Tibial nerve (tissue), 4 donors: ENCODE results near the gene GMDS. TPM values are rescaled to one million over a fixed set of nuclear protein-coding genes. Genes with fewer than 3 reads are reported as not detected.
A peak's percentile ranks its signal among the peaks of the same experiment; 100 is the strongest.

Experiments used
- DNase-seq, 2 donors: peaks; one replicate each; pipeline ENCODE4 v3.0.0-alpha.2; 2019; ENCODE audit warnings: low spot score in 2 of 2
- H3K27ac ChIP-seq, 4 donors: fragments of 200-600 bp; sonication (generic) in 3 of 4; one replicate each; pipeline ENCODE4 v1.5.1; 2017 to 2019; ENCODE audit warnings: mild to moderate bottlenecking in 1 of 4
- H3K27me3 ChIP-seq, 2 donors: fragments of 200-600 bp; sonication (generic) in 1 of 2; one replicate each; pipeline versions ENCODE4 v1.5.1 to v1.6.0; 2017 to 2019
- H3K36me3 ChIP-seq, 3 donors: fragments of 200-600 bp; sonication (generic); one replicate each; pipeline ENCODE4 v1.5.1; 2018 to 2019
- H3K4me1 ChIP-seq, 4 donors: fragments of 200-600 bp; sonication (generic) in 3 of 4; one replicate each; pipeline ENCODE4 v1.5.1; 2017 to 2019
- H3K4me3 ChIP-seq, 4 donors: fragments of 200-600 bp; sonication (generic) in 3 of 4; one replicate each; pipeline ENCODE4 v1.5.1; 2017 to 2019; ENCODE audit warnings: mild to moderate bottlenecking in 1 of 4, moderate library complexity in 1 of 4
- H3K9me3 ChIP-seq, 4 donors: fragments of 200-600 bp; sonication (generic) in 3 of 4; one replicate each; pipeline ENCODE4 v1.5.1; 2017 to 2019
- CTCF ChIP-seq, 5 experiments: fragments of 200-600 bp in 3 of 5; fragments of 450-650 bp in 2 of 5; sonication (generic) in 3 of 5; IDR thresholded peaks; one replicate each; pipeline ENCODE4 v1.5.1; 2016 to 2019; ENCODE audit warnings: antibody characterized with exemption in 5 of 5, mild to moderate bottlenecking in 3 of 5, moderate library complexity in 2 of 5
- EP300 ChIP-seq, 2 donors: sonication (generic); formaldehyde crosslinking; IDR thresholded peaks; one replicate each; pipeline ENCODE4 v1.6.1; 2017; ENCODE audit warnings: antibody characterized with exemption in 2 of 2, mild to moderate bottlenecking in 1 of 2
- POLR2A ChIP-seq, 2 donors: fragments of 450-650 bp; IDR thresholded peaks; one replicate each; pipeline ENCODE4 v1.6.1; 2017; ENCODE audit warnings: antibody characterized with exemption in 2 of 2, mild to moderate bottlenecking in 2 of 2, moderate library complexity in 2 of 2
- WGBS, 2 donors: methylation state at CpG; one replicate each; pipeline ENCODE4 v1.1.5; 2018; 5-methylcytosine and 5-hydroxymethylcytosine counted together
- total RNA-seq, 4 donors: library from RNA; depleted of rRNA; stranded (reverse); fragments of >200 nt; gene quantifications; one replicate each; pipeline ENCODE4 v1.1.0, GENCODE V29; 2016

GMDS gene
- total RNA-seq, 4 donors from 2014 or later = 14.9 to 46.5 (median 32.8) TPM

- DNase-seq = no peak
- no peak overlapping the region for H3K27ac ChIP-seq
- H3K4me1 ChIP-seq = peaks cover 0 to 13% (median 0%) of the 10 kb centered on the region in 4 donors
- 55 to 58% methylated on average over 8 of the region's 8 CpGs for WGBS, 2 donors
- peaks cover 0 to 7% (median 0%) of the 10 kb centered on the region in 3 donors for H3K36me3 ChIP-seq
- no peak for TF ChIP-seq POLR2A (IDR thresholded peaks at IDR 0.05)
- TF ChIP-seq EP300 (IDR thresholded peaks at IDR 0.05) = peak in 1 of 2 donors; percentile 17
- TF ChIP-seq CTCF (IDR thresholded peaks at IDR 0.05) = no peak
- H3K9me3 ChIP-seq = no peaks in the 10 kb centered on the region
- H3K4me3 ChIP-seq = no peak overlapping the region
- no peaks in the 10 kb centered on the region for H3K27me3 ChIP-seq
These were observed 520.8 kb downstream of the GMDS start for GRCh38 chr6:1724616-1725015.

- Histone ChIP-seq H3K9me3 (no peaks in the 10 kb centered on the region), H3K4me3 (no peak overlapping the region), H3K27ac (no peak overlapping the region), H3K36me3 (peaks cover 0 to 7% (median 0%) of the 10 kb centered on the region in 3 donors), H3K27me3 (no peaks in the 10 kb centered on the region), H3K4me1 (peaks cover 0 to 13% (median 0%) of the 10 kb centered on the region in 4 donors)
- no peak for DNase-seq
- TF ChIP-seq POLR2A (IDR thresholded peaks at IDR 0.05) = no peak
- TF ChIP-seq EP300 (IDR thresholded peaks at IDR 0.05) = no peak
- TF ChIP-seq CTCF (IDR thresholded peaks at IDR 0.05) = no peak
- WGBS, 2 donors = 81 to 86% methylated on average over 9 of the region's 9 CpGs
These were observed 521.3 kb downstream of the GMDS start for GRCh38 chr6:1724124-1724523.

GRCh38 chr6:1722801-1723200 lies 522.6 kb downstream of the GMDS start:
- peak in 1 of 2 donors; percentile 25 for DNase-seq
- TF ChIP-seq CTCF (IDR thresholded peaks at IDR 0.05) (no peak), EP300 (IDR thresholded peaks at IDR 0.05) (no peak), POLR2A (IDR thresholded peaks at IDR 0.05) (no peak)
- H3K27ac ChIP-seq = no peak overlapping the region
- no peaks in the 10 kb centered on the region for H3K9me3 ChIP-seq
- peaks cover 0 to 7% (median 0%) of the 10 kb centered on the region in 3 donors for H3K36me3 ChIP-seq
- WGBS, 2 donors = 68 to 82% methylated on average over 2 of the region's 2 CpGs
- H3K4me1 ChIP-seq = peaks cover 0 to 13% (median 0%) of the 10 kb centered on the region in 4 donors
- H3K27me3 ChIP-seq = no peaks in the 10 kb centered on the region
- H3K4me3 ChIP-seq = no peak overlapping the region

- TF ChIP-seq EP300 (IDR thresholded peaks at IDR 0.05) = no peak
- no peak for TF ChIP-seq POLR2A (IDR thresholded peaks at IDR 0.05)
- TF ChIP-seq CTCF (IDR thresholded peaks at IDR 0.05) = no peak
- H3K27ac ChIP-seq = no peak overlapping the region
- H3K4me1 ChIP-seq = peaks cover 0 to 13% (median 0%) of the 10 kb centered on the region in 4 donors
- no peaks in the 10 kb centered on the region for H3K9me3 ChIP-seq
- DNase-seq = no peak
- H3K36me3 ChIP-seq = peaks cover 0 to under 1% (median 0%) of the 10 kb centered on the region in 3 donors
- 74 to 76% methylated on average over 8 of the region's 8 CpGs for WGBS, 2 donors
- no peaks in the 10 kb centered on the region for H3K27me3 ChIP-seq
- H3K4me3 ChIP-seq = no peak overlapping the region
These were observed 524.6 kb downstream of the GMDS start for GRCh38 chr6:1720620-1721322.

- H3K9me3 ChIP-seq = no peaks in the 10 kb centered on the region
- TF ChIP-seq EP300 (IDR thresholded peaks at IDR 0.05) (no peak), CTCF (IDR thresholded peaks at IDR 0.05) (no peak), POLR2A (IDR thresholded peaks at IDR 0.05) (no peak)
- 82 to 86% methylated on average over 3 of the region's 3 CpGs for WGBS, 2 donors
- no peaks in the 10 kb centered on the region for H3K27me3 ChIP-seq
- no peak for DNase-seq
- no peak overlapping the region for H3K27ac ChIP-seq
- H3K36me3 ChIP-seq = no peaks in the 10 kb centered on the region
- no peak overlapping the region for H3K4me3 ChIP-seq
- H3K4me1 ChIP-seq = peaks cover 0 to 13% (median 0%) of the 10 kb centered on the region in 4 donors
These were observed 525.5 kb downstream of the GMDS start for GRCh38 chr6:1719922-1720321.
